ENCODE measurements around the gene GPR108. TPM values are rescaled to one million over a fixed set of nuclear protein-coding genes. Genes with fewer than 3 reads are reported as not detected.

GPR108 gene
- total RNA-seq, 1 experiment from 2014 or later, result 43.0 TPM

- in situ Hi-C loops (cut with HindIII; ENCODE audit: low pct_unique_long_range_greater_than_20kb, low sequenced_read_pairs) (no loop called here), intact Hi-C loops (cut with micrococcal nuclease; ENCODE audit: unreplicated experiment) (no loop called here)
- CTCF ChIA-PET, result no interaction called here
- Histone ChIP-seq H3K9me3 (ENCODE audit: control insufficient read depth, insufficient read depth, low read depth, low read length) (no peaks in the 10 kb centered on the region), H3K4me3 (ENCODE audit: low read depth in 2 of 2, low read length in 2 of 2) (no peak overlapping the region), H3K27me3 (ENCODE audit: control insufficient read depth, insufficient read depth, low read length) (no peaks in the 10 kb centered on the region), H3K27ac (ENCODE audit: low read length) (no peak overlapping the region), H3K4me1 (ENCODE audit: control insufficient read depth, insufficient read depth, low read length) (no peaks in the 10 kb centered on the region), H3K36me3 (ENCODE audit: control insufficient read depth, insufficient read depth, low read length) (no peaks in the 10 kb centered on the region)
- POLR2A ChIA-PET, result no interaction called here
- no peak for DNase-seq (ENCODE audit: low read depth, low spot score)
- BruUV-seq (replicated peaks), result no TSS peak
- TF ChIP-seq SIN3A (IDR thresholded peaks at IDR 0.05; ENCODE audit: borderline replicate concordance, insufficient read depth, low read depth, low read length) (no peak), REST (IDR thresholded peaks at IDR 0.05; ENCODE audit: insufficient read depth in 1 of 2, low read depth in 2 of 2, low read length in 1 of 2) (no peak), TCF7L2 (IDR thresholded peaks at IDR 0.05; ENCODE audit: low read depth, low read length) (no peak), POLR2AphosphoS5 (IDR thresholded peaks at IDR 0.05; ENCODE audit: low read depth, low read length) (no peak), CTCF (IDR thresholded peaks at IDR 0.05) (no peak)
- no peak for ATAC-seq
Measured at GRCh38 chr19:6707658-6708018, 29.7 kb downstream of the GPR108 start.

GRCh38 chr19:6707011-6707657 is 30.2 kb downstream of the GPR108 start:
- intact Hi-C loops (cut with micrococcal nuclease; ENCODE audit: unreplicated experiment), result no loop called here
- no peak for ATAC-seq
- DNase-seq (ENCODE audit: low read depth, low spot score), result no peak
- ChIA-PET CTCF (no interaction called here), POLR2A (no interaction called here)
- in situ Hi-C loops (cut with HindIII; ENCODE audit: low pct_unique_long_range_greater_than_20kb, low sequenced_read_pairs), result no loop called here
- H3K4me3 ChIP-seq (ENCODE audit: low read depth in 2 of 2, low read length in 2 of 2), result no peak overlapping the region
- no peaks in the 10 kb centered on the region for H3K27me3 ChIP-seq (ENCODE audit: control insufficient read depth, insufficient read depth, low read length)
- no TSS peak for BruUV-seq (replicated peaks)
- H3K9me3 ChIP-seq (ENCODE audit: control insufficient read depth, insufficient read depth, low read depth, low read length), result no peaks in the 10 kb centered on the region
- H3K36me3 ChIP-seq (ENCODE audit: control insufficient read depth, insufficient read depth, low read length), result no peaks in the 10 kb centered on the region
- no peaks in the 10 kb centered on the region for H3K4me1 ChIP-seq (ENCODE audit: control insufficient read depth, insufficient read depth, low read length)
- no peak overlapping the region for H3K27ac ChIP-seq (ENCODE audit: low read length)
- TF ChIP-seq POLR2AphosphoS5 (IDR thresholded peaks at IDR 0.05; ENCODE audit: low read depth, low read length) (no peak), CTCF (IDR thresholded peaks at IDR 0.05) (no peak), TCF7L2 (IDR thresholded peaks at IDR 0.05; ENCODE audit: low read depth, low read length) (no peak), SIN3A (IDR thresholded peaks at IDR 0.05; ENCODE audit: borderline replicate concordance, insufficient read depth, low read depth, low read length) (no peak), REST (IDR thresholded peaks at IDR 0.05; ENCODE audit: insufficient read depth in 1 of 2, low read depth in 2 of 2, low read length in 1 of 2) (no peak)
